SU-DHL-6 (cell line): ENCODE data around the gene FCAMR.

ENCODE experiments used
- H2AFZ ChIP-seq: fragments of 200-600 bp; sonication (generic); 2 replicates; pipeline ENCODE4 v1.6.1; 2014; ENCODE audit warnings: low read depth, mild to moderate bottlenecking, moderate library complexity, mixed read lengths, antibody characterized with exemption, low read length; ENCODE audit not compliant: severe bottlenecking
- H3F3A ChIP-seq: fragments of 200-600 bp; shearing (Covaris generic); 2 replicates; pipeline ENCODE4 v1.6.0; 2016; ENCODE audit warnings: antibody characterized with exemption, mild to moderate bottlenecking; ENCODE audit not compliant: insufficient read depth
- H3K27ac ChIP-seq: fragments of 200-600 bp; sonication (generic); 2 replicates; pipeline ENCODE4 v1.5.1; 2016; ENCODE audit warnings: low read depth, mild to moderate bottlenecking, low read length, moderate library complexity, mixed read lengths
- H3K27me3 ChIP-seq: fragments of 200-600 bp; sonication (generic), shearing (Covaris generic); 2 replicates; pipeline ENCODE4 v1.6.0; 2014; ENCODE audit warnings: mild to moderate bottlenecking, low read length
- H3K36me3 ChIP-seq: fragments of 200-600 bp; sonication (generic); 2 replicates; pipeline ENCODE4 v1.6.1; 2014; ENCODE audit warnings: mild to moderate bottlenecking, low read length, mixed read lengths
- H3K4me2 ChIP-seq: fragments of 300-600, 200-600 bp; shearing (Covaris generic), sonication (generic); 2 replicates; pipeline ENCODE4 v1.6.0; 2014; ENCODE audit warnings: low read length, low read depth, mild to moderate bottlenecking; ENCODE audit not compliant: poor library complexity, severe bottlenecking
- H3K4me3 ChIP-seq: fragments of 200-600 bp; sonication (generic); 2 replicates; pipeline ENCODE4 v1.5.1; 2014; ENCODE audit warnings: antibody characterized with exemption, low read length, mild to moderate bottlenecking, mixed read lengths; ENCODE audit not compliant: insufficient read depth, poor library complexity, severe bottlenecking
- H3K79me2 ChIP-seq: fragments of 200-600 bp; sonication (generic); 2 replicates; pipeline ENCODE4 v1.6.1; 2014; ENCODE audit warnings: mild to moderate bottlenecking, low read length, moderate library complexity; ENCODE audit not compliant: insufficient read depth
- H3K9ac ChIP-seq: fragments of 200-600 bp; sonication (generic); 2 replicates; pipeline ENCODE4 v1.7.0; 2014; ENCODE audit warnings: mild to moderate bottlenecking, low read length
- H3K9me2 ChIP-seq: fragments of 200-600 bp; sonication (generic); replicated peaks from 2 replicates; pipeline ENCODE4 v1.6.1; 2014; ENCODE audit warnings: low read length; ENCODE audit not compliant: insufficient read depth
- H3K9me3 ChIP-seq: fragments of 200-600 bp; sonication (generic); 2 replicates; pipeline ENCODE4 v1.6.1; 2014; ENCODE audit warnings: low read length, mixed read lengths; ENCODE audit not compliant: insufficient read depth
- H4K20me1 ChIP-seq: fragments of 200-600 bp; sonication (generic); 2 replicates; pipeline ENCODE4 v1.6.1; 2014; ENCODE audit warnings: low read depth, mild to moderate bottlenecking, antibody characterized with exemption, low read length, moderate library complexity, mixed read lengths
- EZH2phosphoT487 ChIP-seq: fragments of 200-600 bp; sonication (generic), shearing (Covaris generic); conservative IDR thresholded peaks from 2 replicates; pipeline ENCODE4 v1.6.1; 2018; ENCODE audit warnings: mild to moderate bottlenecking, antibody characterized with exemption, low read length, moderate library complexity, mixed read lengths
- TF ChIP-seq, protein P1 (sequence below): fragments of 200-600 bp; sonication (generic); IDR thresholded peaks from one replicate; pipeline ENCODE4 v1.5.1; 2017; ENCODE audit warnings: antibody characterized with exemption, mild to moderate bottlenecking, low read length, moderate library complexity; ENCODE audit not compliant: insufficient read depth, poor library complexity, severe bottlenecking

FCAMR gene

DNA sequence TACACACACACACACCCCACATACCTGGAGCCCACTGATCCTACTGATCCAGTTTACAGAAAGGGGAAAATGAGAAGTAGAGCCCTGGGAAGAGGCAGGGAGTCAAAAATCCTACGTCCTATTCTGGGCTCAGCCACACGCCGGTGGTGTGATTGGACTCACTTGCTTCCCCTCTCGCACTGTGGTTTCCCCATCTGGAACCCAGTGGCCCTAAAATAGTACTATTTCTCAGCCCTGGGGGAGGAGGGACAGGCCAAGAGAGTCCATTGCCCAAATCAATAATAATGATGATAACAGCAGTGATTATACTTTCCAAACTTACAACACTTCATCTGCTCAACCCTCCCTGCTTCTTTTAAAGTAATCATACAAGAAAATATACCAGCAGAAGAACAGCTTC is 21.1 kb downstream of the FCAMR start:
- no peak overlapping the region for H3K4me3 ChIP-seq
- H3K9ac ChIP-seq, result no peak overlapping the region
- H3K36me3 ChIP-seq, result no peaks in the 10 kb centered on the region
- no peak overlapping the region for H2AFZ ChIP-seq
- H3K27me3 ChIP-seq, result no peaks in the 10 kb centered on the region
- no peaks in the 10 kb centered on the region for H3K79me2 ChIP-seq
- H3K9me3 ChIP-seq, result no peaks in the 10 kb centered on the region
- TF ChIP-seq, protein P1, sequence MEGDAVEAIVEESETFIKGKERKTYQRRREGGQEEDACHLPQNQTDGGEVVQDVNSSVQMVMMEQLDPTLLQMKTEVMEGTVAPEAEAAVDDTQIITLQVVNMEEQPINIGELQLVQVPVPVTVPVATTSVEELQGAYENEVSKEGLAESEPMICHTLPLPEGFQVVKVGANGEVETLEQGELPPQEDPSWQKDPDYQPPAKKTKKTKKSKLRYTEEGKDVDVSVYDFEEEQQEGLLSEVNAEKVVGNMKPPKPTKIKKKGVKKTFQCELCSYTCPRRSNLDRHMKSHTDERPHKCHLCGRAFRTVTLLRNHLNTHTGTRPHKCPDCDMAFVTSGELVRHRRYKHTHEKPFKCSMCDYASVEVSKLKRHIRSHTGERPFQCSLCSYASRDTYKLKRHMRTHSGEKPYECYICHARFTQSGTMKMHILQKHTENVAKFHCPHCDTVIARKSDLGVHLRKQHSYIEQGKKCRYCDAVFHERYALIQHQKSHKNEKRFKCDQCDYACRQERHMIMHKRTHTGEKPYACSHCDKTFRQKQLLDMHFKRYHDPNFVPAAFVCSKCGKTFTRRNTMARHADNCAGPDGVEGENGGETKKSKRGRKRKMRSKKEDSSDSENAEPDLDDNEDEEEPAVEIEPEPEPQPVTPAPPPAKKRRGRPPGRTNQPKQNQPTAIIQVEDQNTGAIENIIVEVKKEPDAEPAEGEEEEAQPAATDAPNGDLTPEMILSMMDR, result no peak
- no peak for TF ChIP-seq EZH2phosphoT487
- H4K20me1 ChIP-seq, result no peaks in the 10 kb centered on the region
- no peak overlapping the region for H3K4me2 ChIP-seq
- no peak overlapping the region for H3K27ac ChIP-seq
- H3K9me2 ChIP-seq, result no peaks in the 10 kb centered on the region
- H3F3A ChIP-seq, result no peaks in the 10 kb centered on the region

DNA sequence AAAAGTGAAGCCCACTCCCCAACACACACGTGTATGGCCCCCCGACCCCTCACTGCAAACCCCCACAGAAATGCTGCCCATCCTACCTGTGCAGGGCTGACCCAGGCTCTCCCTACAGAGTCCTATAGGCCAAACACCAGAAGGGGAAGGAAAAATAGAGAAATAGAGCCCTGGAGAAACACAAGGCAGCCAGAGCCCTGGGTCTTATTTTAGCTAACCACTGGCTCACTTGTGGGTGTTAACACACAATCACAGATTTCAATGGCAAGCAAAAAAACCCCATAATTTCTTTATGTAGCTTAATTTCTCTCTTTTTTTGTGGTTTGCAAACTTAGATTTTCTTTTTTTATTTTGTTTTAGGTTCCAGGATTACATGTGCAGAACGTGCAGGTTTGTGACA is 23.0 kb downstream of the FCAMR start:
- no peaks in the 10 kb centered on the region for H3K9me2 ChIP-seq
- no peak overlapping the region for H3K4me3 ChIP-seq
- H2AFZ ChIP-seq, result no peak overlapping the region
- no peaks in the 10 kb centered on the region for H3K36me3 ChIP-seq
- no peaks in the 10 kb centered on the region for H3K9me3 ChIP-seq
- no peaks in the 10 kb centered on the region for H3K27me3 ChIP-seq
- no peak overlapping the region for H3K27ac ChIP-seq
- H3F3A ChIP-seq, result no peaks in the 10 kb centered on the region
- H4K20me1 ChIP-seq, result no peaks in the 10 kb centered on the region
- H3K4me2 ChIP-seq, result no peak overlapping the region
- no peak overlapping the region for H3K9ac ChIP-seq
- TF ChIP-seq, protein P1, result no peak
- TF ChIP-seq EZH2phosphoT487, result no peak
- no peaks in the 10 kb centered on the region for H3K79me2 ChIP-seq

DNA sequence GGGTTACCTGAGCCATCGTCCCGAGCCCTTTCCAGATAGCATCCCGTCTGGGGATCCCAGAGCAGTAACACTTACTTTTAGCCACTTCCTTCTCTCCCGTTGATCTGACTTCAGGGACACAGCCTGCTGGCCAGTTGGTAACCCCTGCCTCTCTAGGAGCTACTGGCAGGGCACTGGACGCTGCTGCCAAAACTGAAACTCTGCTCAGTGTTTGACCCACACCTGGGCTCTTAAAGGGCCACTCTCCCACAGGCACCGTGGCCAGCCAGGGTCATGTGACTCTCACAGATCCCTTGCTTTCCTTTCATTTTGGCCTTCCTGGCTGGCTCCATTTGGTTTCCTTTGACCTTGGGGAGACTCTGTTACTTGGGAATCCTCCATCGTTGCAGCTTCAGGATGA is 24.0 kb downstream of the FCAMR start, which contains the start of gene PIGR:
Gene PIGR (minus strand): TSS at position 206 of the 400 bp plus-strand sequence. CDS start 5,935 bp downstream, outside the sequence.
- H3K36me3 ChIP-seq, result no peaks in the 10 kb centered on the region
- no peak within 1 kb of the TSS for H3K27ac ChIP-seq
- H3K9ac ChIP-seq, result no peak within 1 kb of the TSS
- H2AFZ ChIP-seq, result no peak within 1 kb of the TSS
- no peaks in the 10 kb centered on the region for H3F3A ChIP-seq
- H4K20me1 ChIP-seq, result no peaks in the 10 kb centered on the region
- TF ChIP-seq, protein P1, result no peak
- no peak for TF ChIP-seq EZH2phosphoT487
- no peaks in the 10 kb centered on the region for H3K27me3 ChIP-seq
- no peaks in the 10 kb centered on the region for H3K9me2 ChIP-seq
- no peak within 1 kb of the TSS for H3K4me2 ChIP-seq
- H3K4me3 ChIP-seq, result no peak within 1 kb of the TSS
- no peaks in the 10 kb centered on the region for H3K79me2 ChIP-seq
- no peaks in the 10 kb centered on the region for H3K9me3 ChIP-seq
